GM19397 (cell line): ENCODE measurements around the gene SLC25A40.

Experiments
- ATAC-seq: cut with Tn5 transposase; IDR thresholded peaks from one replicate; pipeline ENCODE4 v1.9.1; 2021; ENCODE audit warnings: mild to moderate bottlenecking, moderate library complexity; ENCODE audit not compliant: unreplicated experiment

The SLC25A40 gene

DNA sequence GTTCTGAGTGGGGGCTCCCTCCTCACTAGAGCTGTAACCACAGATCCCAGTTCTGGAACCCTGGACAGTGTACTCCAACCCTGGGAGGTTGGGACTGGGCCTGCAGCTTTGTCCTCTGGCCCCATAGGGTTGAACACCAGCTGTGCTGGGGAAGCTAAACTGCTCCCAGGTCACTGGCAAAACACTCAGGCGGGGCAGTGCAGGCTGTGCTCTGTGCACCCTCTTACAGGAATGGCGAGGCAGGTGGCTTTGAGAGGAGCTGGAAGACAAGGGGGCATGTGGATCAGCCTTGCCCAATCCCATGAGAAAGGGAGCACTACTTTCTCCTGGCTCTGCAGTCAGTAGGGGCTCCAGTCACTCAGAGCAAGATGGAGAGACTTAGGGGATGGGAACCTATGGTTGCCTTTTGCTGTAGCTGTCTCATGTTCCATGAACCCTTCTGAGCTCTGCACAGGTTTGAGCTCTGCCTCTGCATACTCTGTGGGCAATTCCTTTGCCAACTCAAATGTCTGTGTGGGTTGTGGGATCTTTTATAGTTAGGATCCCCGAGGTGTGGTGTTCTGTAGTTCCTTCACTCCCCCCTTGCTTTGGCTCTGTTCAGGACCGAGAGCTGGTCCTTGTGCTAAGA lies 90.7 kb downstream of the SLC25A40 start:
- no peak for ATAC-seq

- ATAC-seq, result no peak
Measured at GRCh38 chr7:87784424-87784823, 91.7 kb downstream of the SLC25A40 start.
